ENCODE results near the gene TDRD1.

GRCh38 chr10:114279901-114280644 is 100.9 kb downstream of the TDRD1 start:
- TF ChIP-seq CEBPB (IDR thresholded peaks at IDR 0.05), result no peak
- TF ChIP-seq, protein P1, sequence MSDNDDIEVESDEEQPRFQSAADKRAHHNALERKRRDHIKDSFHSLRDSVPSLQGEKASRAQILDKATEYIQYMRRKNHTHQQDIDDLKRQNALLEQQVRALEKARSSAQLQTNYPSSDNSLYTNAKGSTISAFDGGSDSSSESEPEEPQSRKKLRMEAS (IDR thresholded peaks at IDR 0.05), result peak; percentile 40; the same call in 1 of the 2 replicates

All from Ishikawa (cell line).